PC-3 (cell line): Measurements from ENCODE around the gene PROX1. TPM values are rescaled to one million over a fixed set of nuclear protein-coding genes. Genes with fewer than 3 reads are reported as not detected.

Experiments
- ATAC-seq: fragments of 200-7000 bp; cut with Tn5 transposase; 2 replicates; pipeline ENCODE4 v1.9.1; 2020; ENCODE audit warnings: mild to moderate bottlenecking, moderate library complexity
- BruUV-seq: library from RNA; stranded (reverse); fragments of 400-500 nt; replicated peaks from 2 replicates; lab custom pipeline; 2021; lab: Mats Ljungman, UMichigan
- CTCF ChIA-PET: fragments of 300-600 bp; sonication (Branson Sonifier 250); formaldehyde crosslinking; loops from one replicate; lab custom pipeline; 2022; ENCODE audit warnings: antibody characterized with exemption; lab: Charles Lee
- POLR2A ChIA-PET: fragments of 300-600 bp; sonication (Branson Sonifier 250); formaldehyde crosslinking; loops from one replicate; lab custom pipeline; 2022; ENCODE audit warnings: antibody characterized with exemption; ENCODE audit not compliant: unreplicated experiment; lab: Charles Lee
- DNase-seq: peaks from one replicate; pipeline ENCODE4 v3.0.0-alpha.2; 2015
- H2AFZ ChIP-seq: fragments of 300-600 bp; sonication (generic); 2 replicates; pipeline ENCODE4 v1.6.0; 2016; ENCODE audit warnings: antibody characterized with exemption, low read length
- H3F3A ChIP-seq: fragments of 300-600 bp; sonication (generic); one replicate; pipeline ENCODE4 v1.6.0; 2017; ENCODE audit warnings: antibody characterized with exemption, low read length, control low read depth, mild to moderate bottlenecking; ENCODE audit not compliant: unreplicated experiment
- H3K27ac ChIP-seq: fragments of 300-600 bp; sonication (generic); 2 replicates; pipeline ENCODE4 v1.5.1; 2016; ENCODE audit warnings: mild to moderate bottlenecking, low read length
- H3K27me3 ChIP-seq: fragments of 300-600 bp; sonication (generic); 2 replicates; pipeline ENCODE4 v1.6.1; 2016; ENCODE audit warnings: low read length, mixed read lengths
- H3K36me3 ChIP-seq: fragments of 300-600 bp; sonication (generic); 2 replicates; pipeline ENCODE4 v1.6.1; 2016; ENCODE audit warnings: low read depth, mixed run types, low read length, mixed read lengths
- H3K4me1 ChIP-seq: fragments of 300-600 bp; sonication (generic); 2 replicates; pipeline ENCODE4 v1.5.1; 2016; ENCODE audit warnings: low read length; ENCODE audit not compliant: insufficient read depth
- H3K4me2 ChIP-seq: fragments of 300-600 bp; sonication (generic); 2 replicates; pipeline ENCODE4 v1.6.0; 2016; ENCODE audit warnings: low read length
- H3K4me3 ChIP-seq: fragments of 300-600 bp; sonication (generic); 2 replicates; pipeline ENCODE4 v1.5.1; 2016; ENCODE audit warnings: mild to moderate bottlenecking, low read length, mixed read lengths
- H3K79me2 ChIP-seq: fragments of 300-600 bp; sonication (generic); 2 replicates; pipeline ENCODE4 v1.6.1; 2017; ENCODE audit warnings: low read length, mixed read lengths
- H3K9ac ChIP-seq: fragments of 300-600 bp; sonication (generic); 2 replicates; pipeline ENCODE4 v1.6.0; 2016; ENCODE audit warnings: mild to moderate bottlenecking, low read length
- H3K9me2 ChIP-seq: fragments of 300-600 bp; sonication (generic); replicated peaks from 2 replicates; pipeline ENCODE4 v1.6.1; 2016; ENCODE audit warnings: mixed run types, low read length, mixed read lengths
- H3K9me3 ChIP-seq: fragments of 300-600 bp; sonication (generic); 2 replicates; pipeline ENCODE4 v1.6.1; 2016; ENCODE audit warnings: low read length, mixed read lengths
- H4K20me1 ChIP-seq: fragments of 300-600 bp; sonication (generic); 2 replicates; pipeline ENCODE4 v1.6.1; 2016; ENCODE audit warnings: low read length, mixed read lengths
- CTCF ChIP-seq: fragments of 300-600 bp; sonication (generic); conservative IDR thresholded peaks from 2 replicates; pipeline ENCODE4 v1.5.1; 2017; ENCODE audit warnings: antibody characterized with exemption, low read depth, mild to moderate bottlenecking, low read length
- EZH2 ChIP-seq: fragments of 300-600 bp; sonication (generic); IDR thresholded peaks from one replicate; pipeline ENCODE4 v1.6.1; 2017; ENCODE audit warnings: antibody characterized with exemption, mild to moderate bottlenecking, low read length; ENCODE audit not compliant: unreplicated experiment
- EZH2phosphoT487 ChIP-seq: fragments of 300-600 bp; sonication (generic); IDR thresholded peaks from 2 replicates; pipeline ENCODE4 v1.6.1; 2018; ENCODE audit warnings: mild to moderate bottlenecking, antibody characterized with exemption, low read length, borderline replicate concordance
- intact Hi-C: fragments of 100-400 bp; cut with micrococcal nuclease; formaldehyde crosslinking; loops from 2 replicates; pipeline ENCODE4 v1.9.0; 2023
- total RNA-seq: library from RNA; depleted of rRNA; stranded (reverse); fragments of >200 nt; gene quantifications from 2 replicates; pipeline ENCODE4 v1.2.3, GENCODE V29; 2014

The PROX1 gene
- total RNA-seq, 1 experiment from 2014 or later: not detected

GRCh38 chr1:213977486-213977842, 10.3 kb upstream of the PROX1 start:
- no peak for ATAC-seq
- Histone ChIP-seq H3K79me2 (no peaks in the 10 kb centered on the region), H3K4me2 (no peak overlapping the region), H3K9me2 (no peaks in the 10 kb centered on the region), H4K20me1 (no peaks in the 10 kb centered on the region), H3K27ac (no peak overlapping the region), H3K4me3 (no peak overlapping the region), H2AFZ (no peak overlapping the region), H3K4me1 (peaks cover 11% of the 10 kb centered on the region; the same call in 1 of the 2 replicates), H3K36me3 (no peaks in the 10 kb centered on the region), H3K27me3 (peaks cover 62% of the 10 kb centered on the region), H3K9me3 (no peaks in the 10 kb centered on the region), H3K9ac (no peak overlapping the region), H3F3A (no peaks in the 10 kb centered on the region)
- no TSS peak for BruUV-seq
- intact Hi-C loops: no loop called here
- no peak for TF ChIP-seq CTCF
- no peak for TF ChIP-seq EZH2phosphoT487
- TF ChIP-seq EZH2: no peak
- ChIA-PET POLR2A (no interaction called here), CTCF (no interaction called here)
- no peak for DNase-seq

- DNase-seq (no peak), ATAC-seq (no peak)
- intact Hi-C loops: no loop called here
- POLR2A ChIA-PET: interaction anchor here (0.7 kb wide), 1 partner anchor 24 kb away, joined by 4 read pairs; no protein-coding TSS in a partner anchor
- Histone ChIP-seq H3K27ac (no peak overlapping the region), H3K9me2 (no peaks in the 10 kb centered on the region), H3K79me2 (no peaks in the 10 kb centered on the region), H3K4me2 (no peak overlapping the region), H3K4me3 (no peak overlapping the region), H3K27me3 (peaks cover 65% of the 10 kb centered on the region), H2AFZ (no peak overlapping the region), H3K9ac (no peak overlapping the region), H3K9me3 (no peaks in the 10 kb centered on the region), H3K36me3 (no peaks in the 10 kb centered on the region), H4K20me1 (no peaks in the 10 kb centered on the region), H3F3A (no peaks in the 10 kb centered on the region), H3K4me1 (peaks cover 8% of the 10 kb centered on the region; the same call in 1 of the 2 replicates)
- CTCF ChIA-PET: no interaction called here
- no TSS peak for BruUV-seq
- no peak for TF ChIP-seq EZH2phosphoT487
- no peak for TF ChIP-seq EZH2
- TF ChIP-seq CTCF: no peak
These were observed 9.9 kb upstream of the PROX1 start for GRCh38 chr1:213977909-213978308.

GRCh38 chr1:213979751-213980586, 7.8 kb upstream of the PROX1 start:
- BruUV-seq: no TSS peak
- no peak for ATAC-seq
- Histone ChIP-seq H3K9me2 (no peaks in the 10 kb centered on the region), H3K9me3 (no peaks in the 10 kb centered on the region), H3F3A (no peaks in the 10 kb centered on the region), H3K27ac (no peak overlapping the region), H2AFZ (no peak overlapping the region), H3K4me1 (no peaks in the 10 kb centered on the region), H3K27me3 (peaks cover 84% of the 10 kb centered on the region), H3K9ac (no peak overlapping the region), H3K4me3 (no peak overlapping the region), H3K4me2 (no peak overlapping the region), H3K36me3 (no peaks in the 10 kb centered on the region), H4K20me1 (no peaks in the 10 kb centered on the region), H3K79me2 (no peaks in the 10 kb centered on the region)
- no peak for TF ChIP-seq CTCF
- TF ChIP-seq EZH2: no peak
- TF ChIP-seq EZH2phosphoT487: no peak
- ChIA-PET CTCF (no interaction called here), POLR2A (no interaction called here)
- intact Hi-C loops: loop anchor here (10.0 kb wide), 1 partner anchor 735 kb away; no protein-coding TSS in a partner anchor
- no peak for DNase-seq
